HG03095 (cell line): ENCODE measurements around the gene LRPPRC.

Experiments
- ATAC-seq: cut with Tn5 transposase; IDR thresholded peaks from one replicate; pipeline ENCODE4 v1.9.1; 2021; ENCODE audit warnings: moderate library complexity; ENCODE audit not compliant: unreplicated experiment

LRPPRC gene

GRCh38 chr2:43984533-43984932, 11.3 kb downstream of the LRPPRC start:
- no peak for ATAC-seq

- ATAC-seq, result no peak
Observed at GRCh38 chr2:43980902-43981301, 14.9 kb downstream of the LRPPRC start.

GRCh38 chr2:43977677-43978375, 18.0 kb downstream of the LRPPRC start:
- no peak for ATAC-seq

- ATAC-seq, result no peak
Observed at GRCh38 chr2:43960921-43961320, 34.9 kb downstream of the LRPPRC start.

- ATAC-seq, result no peak
Observed at GRCh38 chr2:43958397-43959275, 37.2 kb downstream of the LRPPRC start.

GRCh38 chr2:43950383-43951008, 45.3 kb downstream of the LRPPRC start:
- no peak for ATAC-seq

- ATAC-seq, result no peak
Observed at GRCh38 chr2:43948370-43948769, 47.4 kb downstream of the LRPPRC start.

- ATAC-seq, result no peak
Observed at GRCh38 chr2:43946685-43947084, 49.1 kb downstream of the LRPPRC start.

GRCh38 chr2:43945439-43945838, 50.4 kb downstream of the LRPPRC start:
- ATAC-seq, result no peak

GRCh38 chr2:43944915-43945314, 50.9 kb downstream of the LRPPRC start:
- no peak for ATAC-seq

GRCh38 chr2:43943809-43944452, 51.9 kb downstream of the LRPPRC start:
- ATAC-seq, result no peak

GRCh38 chr2:43943323-43943722, 52.5 kb downstream of the LRPPRC start:
- ATAC-seq, result no peak

GRCh38 chr2:43942881-43943280, 52.9 kb downstream of the LRPPRC start:
- no peak for ATAC-seq

GRCh38 chr2:43941966-43942365, 53.8 kb downstream of the LRPPRC start:
- ATAC-seq, result no peak

- ATAC-seq, result no peak
Observed at GRCh38 chr2:43941359-43941758, 54.4 kb downstream of the LRPPRC start.

GRCh38 chr2:43939695-43940256, 56.0 kb downstream of the LRPPRC start:
- ATAC-seq, result no peak

- no peak for ATAC-seq
Observed at GRCh38 chr2:43937269-43937820, 58.4 kb downstream of the LRPPRC start.

GRCh38 chr2:43934567-43934966, 61.2 kb downstream of the LRPPRC start:
- no peak for ATAC-seq

- no peak for ATAC-seq
Observed at GRCh38 chr2:43931293-43931692, 64.5 kb downstream of the LRPPRC start.

GRCh38 chr2:43927442-43927841, 68.3 kb downstream of the LRPPRC start:
- no peak for ATAC-seq

- no peak for ATAC-seq
Observed at GRCh38 chr2:43925431-43925830, 70.4 kb downstream of the LRPPRC start.
